ENCODE data around the gene AAK1. TPM values are rescaled to one million over a fixed set of nuclear protein-coding genes. Genes with fewer than 3 reads are reported as not detected.

AAK1 gene
- total RNA-seq, 3 donors from 2014 or later: 37.9 to 54.0 (median 44.9) TPM

DNA sequence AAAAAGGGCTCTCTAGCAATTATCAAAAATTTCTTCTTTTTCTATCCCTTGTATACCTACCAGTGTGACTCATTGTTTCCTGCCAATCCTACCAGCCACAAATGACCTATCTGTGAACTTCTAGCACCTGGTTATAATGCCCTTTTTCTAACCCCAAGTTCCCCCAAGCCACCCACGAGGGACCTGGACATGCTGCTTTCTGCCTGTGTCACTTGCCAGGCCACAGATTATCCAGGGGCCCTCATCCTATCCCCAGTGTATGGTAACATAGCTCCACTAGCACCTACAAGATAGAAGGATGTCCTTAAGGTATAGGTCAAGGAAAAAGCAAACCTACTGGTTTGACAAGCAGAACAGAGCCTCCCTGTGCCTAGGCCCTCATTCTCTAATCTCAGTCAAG lies 26.8 kb downstream of the AAK1 start:
- Histone ChIP-seq H3K36me3 (no peaks in the 10 kb centered on the region), H3K9me3 (no peaks in the 10 kb centered on the region), H3K4me3 (no peak overlapping the region), H3K4me1 (peaks cover 0 to 6% of the 10 kb centered on the region in 2 donors), H3K27me3 (no peaks in the 10 kb centered on the region), H3K27ac (no peak overlapping the region)
- intact Hi-C loops (cut with DNase I; ENCODE audit: low total_unique reads): no loop called here
- no peak for DNase-seq (ENCODE audit: low spot score in 2 of 2)
- TF ChIP-seq POLR2AphosphoS5 (IDR thresholded peaks at IDR 0.05) (no peak), POLR2A (IDR thresholded peaks at IDR 0.05) (no peak), CTCF (IDR thresholded peaks at IDR 0.05) (no peak)

GRCh38 chr2:69615969-69616368 lies 27.6 kb downstream of the AAK1 start:
- H3K9me3 ChIP-seq: no peaks in the 10 kb centered on the region
- DNase-seq (ENCODE audit: low spot score in 2 of 2): no peak
- no peak for TF ChIP-seq CTCF (IDR thresholded peaks at IDR 0.05)
- no peak for TF ChIP-seq POLR2A (IDR thresholded peaks at IDR 0.05)
- no peak for TF ChIP-seq POLR2AphosphoS5 (IDR thresholded peaks at IDR 0.05)
- H3K27me3 ChIP-seq: no peaks in the 10 kb centered on the region
- no peaks in the 10 kb centered on the region for H3K36me3 ChIP-seq
- H3K27ac ChIP-seq: no peak overlapping the region
- H3K4me1 ChIP-seq: peaks cover 0 to 6% of the 10 kb centered on the region in 2 donors
- intact Hi-C loops (cut with DNase I; ENCODE audit: low total_unique reads): no loop called here
- H3K4me3 ChIP-seq: no peak overlapping the region

- H3K9me3 ChIP-seq: no peaks in the 10 kb centered on the region
- intact Hi-C loops (cut with DNase I; ENCODE audit: low total_unique reads): no loop called here
- no peak overlapping the region for H3K27ac ChIP-seq
- TF ChIP-seq POLR2AphosphoS5 (IDR thresholded peaks at IDR 0.05): no peak
- TF ChIP-seq CTCF (IDR thresholded peaks at IDR 0.05): no peak
- TF ChIP-seq POLR2A (IDR thresholded peaks at IDR 0.05): no peak
- H3K4me1 ChIP-seq: peaks cover 0 to 6% of the 10 kb centered on the region in 2 donors
- H3K27me3 ChIP-seq: no peaks in the 10 kb centered on the region
- no peak for DNase-seq (ENCODE audit: low spot score in 2 of 2)
- H3K4me3 ChIP-seq: no peak overlapping the region
- no peaks in the 10 kb centered on the region for H3K36me3 ChIP-seq
These were observed 28.4 kb downstream of the AAK1 start for GRCh38 chr2:69615078-69615625.

- no peak overlapping the region for H3K4me3 ChIP-seq
- no peak overlapping the region for H3K27ac ChIP-seq
- intact Hi-C loops (cut with DNase I; ENCODE audit: low total_unique reads): no loop called here
- no peak for DNase-seq (ENCODE audit: low spot score in 2 of 2)
- TF ChIP-seq CTCF (IDR thresholded peaks at IDR 0.05) (no peak), POLR2A (IDR thresholded peaks at IDR 0.05) (no peak), POLR2AphosphoS5 (IDR thresholded peaks at IDR 0.05) (no peak)
- H3K9me3 ChIP-seq: no peaks in the 10 kb centered on the region
- H3K4me1 ChIP-seq: peaks cover 0 to 6% of the 10 kb centered on the region in 2 donors
- H3K36me3 ChIP-seq: no peaks in the 10 kb centered on the region
- H3K27me3 ChIP-seq: no peaks in the 10 kb centered on the region
These were observed 30.8 kb downstream of the AAK1 start for GRCh38 chr2:69612707-69613106.

- TF ChIP-seq POLR2AphosphoS5 (IDR thresholded peaks at IDR 0.05) (no peak), POLR2A (IDR thresholded peaks at IDR 0.05) (no peak), CTCF (IDR thresholded peaks at IDR 0.05) (no peak)
- no peaks in the 10 kb centered on the region for H3K9me3 ChIP-seq
These were observed 31.3 kb downstream of the AAK1 start for GRCh38 chr2:69612200-69612599.

More at GRCh38 chr2:69612200-69612599, 31.3 kb downstream of the AAK1 start:
- Histone ChIP-seq H3K27ac (no peak overlapping the region), H3K27me3 (no peaks in the 10 kb centered on the region), H3K4me1 (peaks cover 0 to 6% of the 10 kb centered on the region in 2 donors), H3K4me3 (no peak overlapping the region), H3K36me3 (no peaks in the 10 kb centered on the region)
- intact Hi-C loops (cut with DNase I; ENCODE audit: low total_unique reads): no loop called here
- DNase-seq (ENCODE audit: low spot score in 2 of 2): no peak

Data from breast epithelium (tissue), 4 donors.